HG02763 (cell line): ENCODE measurements around the gene FOXP1.

Experiments used
- ATAC-seq: cut with Tn5 transposase; IDR thresholded peaks from one replicate; pipeline ENCODE4 v1.9.1; 2021; ENCODE audit warnings: mild to moderate bottlenecking, moderate library complexity; ENCODE audit not compliant: unreplicated experiment

FOXP1 gene

GRCh38 chr3:71228156-71228866, 355.2 kb downstream of the FOXP1 start:
- ATAC-seq = no peak

GRCh38 chr3:71227270-71227661, 356.3 kb downstream of the FOXP1 start:
- no peak for ATAC-seq

GRCh38 chr3:71226565-71227269, 356.8 kb downstream of the FOXP1 start:
- peak; percentile 84 for ATAC-seq

GRCh38 chr3:71225951-71226564, 357.5 kb downstream of the FOXP1 start:
- ATAC-seq = peak; percentile 6

- ATAC-seq = no peak
Observed at GRCh38 chr3:71225002-71225684, 358.4 kb downstream of the FOXP1 start.

GRCh38 chr3:71219744-71220638, 363.5 kb downstream of the FOXP1 start:
- peak; percentile 89 for ATAC-seq

GRCh38 chr3:71218508-71218907, 365.0 kb downstream of the FOXP1 start:
- ATAC-seq = no peak

GRCh38 chr3:71217640-71218222, 365.8 kb downstream of the FOXP1 start:
- no peak for ATAC-seq

GRCh38 chr3:71215351-71215750, 368.2 kb downstream of the FOXP1 start:
- no peak for ATAC-seq

- no peak for ATAC-seq
Observed at GRCh38 chr3:71214797-71215196, 368.7 kb downstream of the FOXP1 start.

GRCh38 chr3:71214016-71214415, 369.5 kb downstream of the FOXP1 start:
- no peak for ATAC-seq

- no peak for ATAC-seq
Observed at GRCh38 chr3:71211083-71211482, 372.4 kb downstream of the FOXP1 start.

- no peak for ATAC-seq
Observed at GRCh38 chr3:71210257-71211007, 373.1 kb downstream of the FOXP1 start.

GRCh38 chr3:71208211-71209095, 375.1 kb downstream of the FOXP1 start:
- ATAC-seq = no peak

GRCh38 chr3:71207632-71208031, 375.9 kb downstream of the FOXP1 start:
- ATAC-seq = no peak

- no peak for ATAC-seq
Observed at GRCh38 chr3:71206305-71207165, 377.0 kb downstream of the FOXP1 start.

GRCh38 chr3:71203727-71204488, 379.6 kb downstream of the FOXP1 start:
- ATAC-seq = no peak
